ENCODE data around the gene MAP3K13. TPM values are rescaled to one million over a fixed set of nuclear protein-coding genes. Genes with fewer than 3 reads are reported as not detected.
"Not testable (repeated sequence)": the region's sequence is repeated elsewhere in the genome, so short reads cannot be mapped to it uniquely, and the experiment has no call there.

MAP3K13 gene
- total RNA-seq, 2 experiments from 2014 or later = 11.0 to 11.3 TPM

DNA sequence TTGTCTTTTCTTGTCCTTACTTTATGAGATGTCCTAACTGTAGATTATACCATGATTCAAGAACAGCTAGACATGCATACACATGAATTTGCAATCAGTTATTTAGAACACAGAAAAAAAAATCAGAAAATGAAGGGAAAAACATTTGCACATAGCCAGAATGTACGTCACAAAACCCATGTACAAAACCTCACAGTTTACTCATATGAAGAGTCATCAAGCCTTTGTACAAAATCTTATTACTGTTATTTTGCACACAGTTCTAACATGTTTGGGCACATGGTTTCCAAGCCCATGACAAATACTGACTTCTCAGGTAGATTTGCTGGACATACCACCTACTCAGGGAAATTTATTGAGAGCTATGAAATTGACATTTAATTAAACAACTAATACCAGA lies 48.2 kb downstream of the MAP3K13 start:
- Mint-ChIP-seq H3K27ac (no peak overlapping the region), H3K36me3 (ENCODE audit: low read depth) (no peaks in the 10 kb centered on the region), H3K4me3 (no peak overlapping the region), H3K4me1 (no peaks in the 10 kb centered on the region), H3K9me3 (no peaks in the 10 kb centered on the region), H3K27me3 (peaks cover 6% of the 10 kb centered on the region)
- ChIA-PET CTCF (no interaction called here), POLR2A (no interaction called here)
- no peak for DNase-seq

DNA sequence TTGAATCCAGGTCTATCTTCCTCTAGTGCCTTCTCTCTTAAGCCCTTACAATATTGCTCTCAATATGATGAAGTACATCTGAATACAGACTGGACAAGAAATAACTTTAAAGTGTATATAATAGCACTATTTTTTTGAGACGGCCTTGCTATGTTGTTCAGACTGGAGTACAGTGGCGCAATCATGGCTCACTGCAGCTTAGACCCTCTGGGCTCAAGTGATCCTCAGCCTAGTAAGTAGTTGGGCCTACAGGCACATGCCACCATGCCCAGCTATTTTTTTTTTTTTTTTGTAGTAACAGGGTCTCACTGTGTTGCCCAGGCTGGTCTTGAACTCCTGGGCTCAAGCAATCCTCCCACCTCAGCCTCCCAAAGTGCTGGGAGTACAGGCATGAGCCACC lies 53.6 kb downstream of the MAP3K13 start:
- Mint-ChIP-seq H3K36me3 (ENCODE audit: low read depth) (no peaks in the 10 kb centered on the region), H3K4me3 (no peak overlapping the region), H3K27me3 (peaks cover 7% of the 10 kb centered on the region), H3K9me3 (no peaks in the 10 kb centered on the region), H3K4me1 (peaks cover 3% of the 10 kb centered on the region), H3K27ac (no peak overlapping the region)
- ChIA-PET CTCF (no interaction called here), POLR2A (no interaction called here)
- DNase-seq = no peak

DNA sequence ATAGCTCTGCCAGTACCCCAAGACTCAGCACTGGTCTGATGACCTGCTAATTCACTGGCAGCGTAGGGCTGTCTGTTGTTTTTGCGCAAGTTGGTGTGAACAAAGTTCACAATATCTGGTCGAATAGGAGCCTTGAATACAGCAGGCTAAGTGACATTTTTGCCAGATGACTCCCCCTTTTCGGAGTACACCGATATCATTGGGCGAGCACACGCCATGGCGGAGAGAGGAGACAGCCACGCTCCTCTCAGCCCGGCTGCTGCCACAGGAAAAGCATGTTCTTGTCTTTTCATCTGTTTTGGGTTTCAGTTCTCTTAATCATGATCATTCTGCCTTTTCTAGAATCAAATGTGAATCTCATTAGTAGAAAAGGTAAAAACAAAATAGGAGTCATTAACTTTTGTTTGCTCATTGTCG lies 55.6 kb downstream of the MAP3K13 start:
- H3K27me3 Mint-ChIP-seq; H3K27ac Mint-ChIP-seq; H3K9me3 Mint-ChIP-seq; DNase-seq; H3K4me1 Mint-ChIP-seq; H3K36me3 Mint-ChIP-seq (ENCODE audit: low read depth); CTCF ChIA-PET; H3K4me3 Mint-ChIP-seq; POLR2A ChIA-PET: not testable (repeated sequence)

DNA sequence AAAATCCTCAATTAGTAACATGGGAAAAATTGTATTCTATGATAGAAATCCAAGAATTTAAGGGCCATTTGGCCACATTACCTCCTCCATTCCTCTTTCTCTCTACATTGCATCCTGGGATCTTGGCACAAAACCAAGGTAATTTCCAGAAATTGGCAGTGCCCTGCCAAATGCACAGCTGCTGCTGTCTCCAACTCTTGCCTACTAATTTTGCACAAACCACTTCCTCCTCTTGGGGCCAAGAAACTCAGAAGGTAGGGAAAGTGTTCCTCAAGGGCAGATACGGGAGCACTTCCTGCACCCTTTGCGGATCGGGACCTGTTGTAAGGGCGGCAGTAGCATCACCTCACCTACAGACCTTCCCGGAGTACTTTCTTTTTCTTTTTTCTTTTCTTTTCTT lies 57.8 kb downstream of the MAP3K13 start:
- Mint-ChIP-seq H3K27me3 (peaks cover 16% of the 10 kb centered on the region), H3K9me3 (no peaks in the 10 kb centered on the region), H3K27ac (no peak overlapping the region), H3K4me3 (no peak overlapping the region), H3K36me3 (ENCODE audit: low read depth) (no peaks in the 10 kb centered on the region), H3K4me1 (peaks cover 9% of the 10 kb centered on the region)
- ChIA-PET CTCF (no interaction called here), POLR2A (no interaction called here)
- DNase-seq = no peak

DNA sequence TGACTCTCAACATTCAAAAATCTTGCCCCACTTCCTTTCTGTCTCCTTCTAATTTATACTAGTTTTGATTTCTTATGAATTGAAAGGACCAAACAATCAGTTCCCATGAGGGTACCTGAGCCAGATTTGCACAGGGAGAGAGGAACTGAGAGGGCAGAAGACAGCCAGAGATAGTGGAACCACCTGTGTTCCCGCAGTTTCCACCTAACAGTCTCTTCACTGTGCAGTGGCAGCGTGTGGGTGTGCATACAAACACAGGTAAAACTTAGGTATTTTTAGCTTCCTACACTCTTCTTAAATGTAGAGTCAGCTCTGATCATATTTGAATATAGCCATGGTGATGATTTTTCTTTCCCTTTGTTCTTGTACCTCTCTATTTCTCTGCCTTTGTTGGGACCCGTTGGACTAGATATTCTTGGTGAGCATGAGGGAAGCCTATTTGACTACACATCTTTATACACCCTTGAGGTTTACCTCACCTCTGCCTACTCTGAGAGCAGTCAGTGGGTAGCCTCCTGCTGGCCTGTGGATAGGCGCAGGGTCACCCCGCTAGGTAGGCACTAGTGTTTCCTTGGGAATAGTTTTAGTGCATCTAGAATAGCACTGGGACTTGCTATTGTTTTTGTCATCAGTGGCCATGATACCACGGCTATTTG lies 58.8 kb downstream of the MAP3K13 start:
- H3K4me3 Mint-ChIP-seq = no peak overlapping the region
- H3K4me1 Mint-ChIP-seq = peaks cover 9% of the 10 kb centered on the region
- H3K9me3 Mint-ChIP-seq = no peaks in the 10 kb centered on the region
- CTCF ChIA-PET = no interaction called here
- no peak for DNase-seq
- no peaks in the 10 kb centered on the region for H3K36me3 Mint-ChIP-seq (ENCODE audit: low read depth)
- H3K27ac Mint-ChIP-seq = no peak overlapping the region
- POLR2A ChIA-PET = no interaction called here
- H3K27me3 Mint-ChIP-seq = peaks cover 16% of the 10 kb centered on the region

DNA sequence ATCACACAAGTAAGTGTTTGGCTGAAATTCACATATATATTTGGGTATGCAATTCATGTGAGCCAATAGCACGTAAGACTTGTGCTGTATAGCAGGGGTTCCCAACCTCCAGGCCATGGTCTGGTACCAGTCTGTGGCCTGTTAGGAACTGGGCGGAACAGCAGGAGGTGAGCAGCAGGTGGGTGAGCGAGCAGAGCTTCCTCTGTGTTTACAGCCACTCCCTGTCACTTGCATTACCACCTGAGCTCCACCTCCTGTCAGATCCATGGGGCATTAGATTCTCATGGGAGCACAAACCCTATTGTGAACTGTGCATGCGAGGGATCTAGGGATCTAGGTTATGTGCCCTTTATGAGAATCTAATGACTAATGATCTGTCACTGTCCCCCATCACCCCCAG lies 59.7 kb downstream of the MAP3K13 start:
- Mint-ChIP-seq H3K27ac (no peak overlapping the region), H3K4me1 (peaks cover 9% of the 10 kb centered on the region), H3K36me3 (ENCODE audit: low read depth) (no peaks in the 10 kb centered on the region), H3K9me3 (no peaks in the 10 kb centered on the region), H3K27me3 (peaks cover 16% of the 10 kb centered on the region), H3K4me3 (no peak overlapping the region)
- ChIA-PET POLR2A (no interaction called here), CTCF (no interaction called here)
- no peak for DNase-seq

DNA sequence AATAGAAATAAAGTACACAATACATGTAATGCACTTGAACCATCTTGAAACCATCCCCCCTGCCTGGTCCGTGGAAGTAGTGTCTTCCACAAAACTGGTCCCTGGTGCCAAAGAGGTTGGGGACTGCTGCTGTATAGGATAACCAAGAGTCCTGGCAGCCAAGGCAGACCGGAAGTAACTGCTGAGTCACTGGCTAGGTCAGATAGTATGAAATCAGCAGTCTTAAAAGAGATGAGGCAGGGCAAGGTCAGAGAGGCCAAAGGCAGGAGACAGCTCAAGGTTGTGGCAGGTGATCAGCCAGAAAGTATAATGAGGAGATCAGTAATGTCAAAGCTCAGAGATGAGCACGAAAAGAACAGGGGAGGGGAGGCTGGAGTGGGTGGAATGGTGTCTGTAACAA lies 60.2 kb downstream of the MAP3K13 start:
- ChIA-PET CTCF (no interaction called here), POLR2A (no interaction called here)
- H3K4me3 Mint-ChIP-seq = no peak overlapping the region
- no peaks in the 10 kb centered on the region for H3K36me3 Mint-ChIP-seq (ENCODE audit: low read depth)
- no peak for DNase-seq
- peaks cover 9% of the 10 kb centered on the region for H3K4me1 Mint-ChIP-seq
- H3K27me3 Mint-ChIP-seq = peaks cover 16% of the 10 kb centered on the region
- H3K27ac Mint-ChIP-seq = no peak overlapping the region
- no peaks in the 10 kb centered on the region for H3K9me3 Mint-ChIP-seq

DNA sequence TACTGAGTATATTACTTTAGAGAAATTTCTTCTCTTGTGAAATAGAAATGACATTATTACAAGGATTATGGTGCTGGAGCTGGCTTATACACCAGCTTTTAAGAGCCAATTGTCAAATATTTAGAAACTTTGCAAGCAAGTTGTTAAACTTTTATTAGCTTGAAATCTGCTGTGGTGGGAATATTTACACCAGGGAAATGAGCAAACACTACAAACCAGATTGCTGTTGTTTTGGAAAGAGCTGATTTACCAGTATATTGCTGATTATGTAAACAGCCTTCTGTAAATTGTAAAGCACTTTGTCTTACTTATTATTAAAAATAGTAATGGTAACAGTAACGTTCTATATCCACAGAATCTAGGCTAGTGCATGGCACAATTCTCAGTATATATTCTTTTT lies 61.5 kb downstream of the MAP3K13 start:
- peaks cover 9% of the 10 kb centered on the region for H3K4me1 Mint-ChIP-seq
- DNase-seq = no peak
- H3K36me3 Mint-ChIP-seq (ENCODE audit: low read depth) = no peaks in the 10 kb centered on the region
- H3K4me3 Mint-ChIP-seq = no peak overlapping the region
- POLR2A ChIA-PET = no interaction called here
- H3K9me3 Mint-ChIP-seq = no peaks in the 10 kb centered on the region
- peaks cover 16% of the 10 kb centered on the region for H3K27me3 Mint-ChIP-seq
- no peak overlapping the region for H3K27ac Mint-ChIP-seq
- CTCF ChIA-PET = no interaction called here

DNA sequence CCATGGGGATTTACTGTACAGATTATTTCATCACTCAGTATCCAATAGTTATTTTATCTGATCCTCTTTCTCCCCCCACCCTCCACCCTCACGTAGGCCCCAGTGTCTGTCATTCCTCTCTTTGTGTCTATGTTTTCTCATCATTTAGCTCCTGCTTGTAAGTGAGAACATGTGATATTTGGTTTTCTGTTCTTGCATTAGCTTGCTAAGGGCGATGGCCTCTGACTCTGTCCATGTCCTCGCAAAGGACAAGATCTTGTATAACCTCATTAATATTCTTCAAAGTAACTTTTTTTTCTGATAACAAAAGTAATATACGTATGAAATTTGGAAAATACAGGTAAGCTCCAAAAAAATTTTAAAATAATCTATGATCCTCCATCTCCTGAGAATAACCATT lies 67.4 kb downstream of the MAP3K13 start:
- Mint-ChIP-seq H3K4me1 (no peaks in the 10 kb centered on the region), H3K9me3 (no peaks in the 10 kb centered on the region), H3K36me3 (ENCODE audit: low read depth) (no peaks in the 10 kb centered on the region), H3K4me3 (no peak overlapping the region), H3K27ac (no peak overlapping the region), H3K27me3 (peaks cover 5% of the 10 kb centered on the region)
- no peak for DNase-seq
- ChIA-PET CTCF (no interaction called here), POLR2A (no interaction called here)

DNA sequence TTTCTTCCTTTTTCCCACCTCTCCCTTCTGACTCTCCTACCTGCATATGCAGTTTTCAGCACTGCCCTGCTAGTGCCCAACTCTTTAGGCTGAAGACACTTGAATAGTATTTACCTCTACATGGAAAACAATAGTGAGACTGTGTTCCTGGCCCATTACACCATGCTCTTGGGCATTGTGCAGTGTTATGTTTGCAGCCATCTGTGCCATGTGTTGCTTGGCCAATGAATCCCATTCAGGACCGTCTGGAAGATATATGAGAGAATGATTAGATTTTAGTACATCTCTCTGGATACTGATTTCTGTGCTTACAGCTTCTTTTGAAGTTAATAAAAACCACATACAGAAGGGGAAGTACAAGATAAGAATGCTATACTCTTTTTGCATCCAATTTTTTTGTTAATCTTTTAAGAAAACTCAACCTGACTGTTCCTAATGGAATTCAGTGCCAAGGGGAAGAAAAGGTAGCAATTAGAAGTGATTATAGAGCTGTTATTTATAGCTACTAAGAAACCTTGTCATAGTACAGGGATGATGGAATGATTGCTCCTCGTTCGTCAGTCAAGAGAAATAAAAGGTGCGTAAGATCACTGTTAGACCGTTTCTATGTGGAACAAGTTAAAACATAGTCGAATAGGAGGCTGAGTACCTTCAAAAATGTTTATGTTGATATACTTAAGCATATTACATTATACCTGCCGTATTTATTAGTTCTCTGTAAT lies 77.0 kb downstream of the MAP3K13 start:
- Mint-ChIP-seq H3K9me3 (no peaks in the 10 kb centered on the region), H3K27me3 (peaks cover 12% of the 10 kb centered on the region), H3K4me3 (no peak overlapping the region), H3K4me1 (no peaks in the 10 kb centered on the region), H3K27ac (no peak overlapping the region), H3K36me3 (ENCODE audit: low read depth) (no peaks in the 10 kb centered on the region)
- POLR2A ChIA-PET = no interaction called here
- DNase-seq = no peak
- CTCF ChIA-PET = no interaction called here

DNA sequence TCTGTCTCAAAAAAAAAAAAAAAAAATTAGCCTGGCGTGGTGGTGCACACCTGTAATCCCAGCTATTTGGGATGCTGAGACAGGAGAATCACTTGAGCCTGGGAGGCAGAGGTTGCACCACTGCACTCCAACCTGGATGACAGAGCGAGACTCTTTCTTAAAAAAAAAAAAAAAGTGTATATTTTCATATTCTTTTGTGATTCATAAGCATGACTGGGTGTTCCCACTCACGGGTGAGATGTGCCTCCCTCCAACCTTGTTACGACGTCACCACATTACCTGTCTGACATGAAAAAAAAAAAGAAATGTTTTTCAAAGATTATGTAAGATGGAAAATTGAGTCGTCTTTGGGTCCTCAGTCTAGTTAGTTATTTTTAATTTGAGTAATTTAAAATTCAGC lies 79.1 kb downstream of the MAP3K13 start:
- Mint-ChIP-seq H3K9me3 (no peaks in the 10 kb centered on the region), H3K27me3 (peaks cover 12% of the 10 kb centered on the region), H3K27ac (no peak overlapping the region), H3K4me3 (no peak overlapping the region), H3K4me1 (no peaks in the 10 kb centered on the region), H3K36me3 (ENCODE audit: low read depth) (no peaks in the 10 kb centered on the region)
- POLR2A ChIA-PET = no interaction called here
- CTCF ChIA-PET = interaction anchor here (0.7 kb wide), 1 partner anchor 10 kb away, joined by 4 read pairs; no protein-coding TSS in a partner anchor
- DNase-seq = no peak

DNA sequence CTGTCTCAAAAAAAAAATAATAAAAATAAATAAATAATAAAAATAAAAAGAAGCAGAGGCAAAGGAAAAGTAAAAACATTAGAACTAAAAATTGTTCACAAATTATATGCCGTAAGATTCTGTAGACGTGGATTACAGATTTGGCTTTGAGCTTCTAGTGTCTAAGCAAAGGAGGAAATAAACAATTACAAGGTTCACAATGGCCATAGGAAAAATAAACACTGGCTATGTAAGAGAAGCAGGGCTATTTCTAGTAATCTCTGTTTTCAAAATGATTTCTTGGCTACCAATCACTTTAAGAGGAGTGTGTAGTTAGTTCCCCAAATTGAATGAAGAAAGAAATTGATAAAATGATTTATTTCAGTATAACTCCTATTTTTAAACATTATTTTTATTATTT lies 81.4 kb downstream of the MAP3K13 start:
- H3K4me1 Mint-ChIP-seq = no peaks in the 10 kb centered on the region
- no peaks in the 10 kb centered on the region for H3K9me3 Mint-ChIP-seq
- H3K4me3 Mint-ChIP-seq = no peak overlapping the region
- CTCF ChIA-PET = no interaction called here
- no peak overlapping the region for H3K27ac Mint-ChIP-seq
- DNase-seq = no peak
- peaks cover 8% of the 10 kb centered on the region for H3K27me3 Mint-ChIP-seq
- POLR2A ChIA-PET = no interaction called here
- H3K36me3 Mint-ChIP-seq (ENCODE audit: low read depth) = no peaks in the 10 kb centered on the region

DNA sequence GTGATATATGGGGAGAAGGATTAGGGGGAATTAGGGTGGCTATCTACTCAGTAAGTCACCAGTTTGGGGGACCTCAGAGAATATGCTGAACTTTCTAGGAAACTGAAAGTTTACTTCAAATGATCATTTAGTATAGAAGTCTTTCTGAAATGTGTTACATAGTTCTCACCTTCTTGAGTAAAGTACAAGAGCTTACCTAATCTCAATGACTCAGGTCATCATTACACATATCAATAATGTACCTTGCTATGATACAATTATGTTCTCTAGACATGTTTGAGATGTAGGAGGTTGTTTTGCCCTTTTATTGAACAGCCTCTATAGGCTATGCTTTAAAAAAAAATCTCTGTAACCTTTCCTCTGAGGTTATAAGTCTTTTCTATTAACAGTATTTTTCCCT lies 85.2 kb downstream of the MAP3K13 start:
- H3K4me3 Mint-ChIP-seq = no peak overlapping the region
- no peaks in the 10 kb centered on the region for H3K4me1 Mint-ChIP-seq
- no peaks in the 10 kb centered on the region for H3K9me3 Mint-ChIP-seq
- DNase-seq = no peak
- H3K27ac Mint-ChIP-seq = no peak overlapping the region
- H3K36me3 Mint-ChIP-seq (ENCODE audit: low read depth) = no peaks in the 10 kb centered on the region
- ChIA-PET CTCF (no interaction called here), POLR2A (no interaction called here)
- peaks cover 3% of the 10 kb centered on the region for H3K27me3 Mint-ChIP-seq

DNA sequence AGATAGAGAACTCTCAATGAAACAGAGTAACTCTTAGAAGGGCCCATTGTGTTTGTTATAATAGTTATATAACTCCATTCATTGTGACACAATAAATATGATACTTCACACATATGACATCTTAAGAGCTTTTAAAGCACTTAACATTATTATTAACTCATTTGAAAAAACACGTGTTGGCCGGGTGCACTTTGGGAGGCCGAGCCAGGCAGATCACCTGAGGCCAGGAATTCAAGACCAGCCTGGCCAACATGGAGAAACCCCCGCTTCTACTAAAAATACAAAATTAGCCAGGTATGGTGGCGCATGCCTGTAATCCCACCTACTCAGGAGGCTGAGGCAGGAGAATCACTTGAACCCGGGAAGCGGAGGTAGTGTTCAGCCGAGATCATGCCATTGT lies 88.5 kb downstream of the MAP3K13 start:
- CTCF ChIA-PET = not testable (repeated sequence)

More for the DNA sequence above, 88.5 kb downstream of the MAP3K13 start:
- H3K4me3 Mint-ChIP-seq; H3K36me3 Mint-ChIP-seq (ENCODE audit: low read depth); H3K9me3 Mint-ChIP-seq; DNase-seq; POLR2A ChIA-PET; H3K27me3 Mint-ChIP-seq; H3K27ac Mint-ChIP-seq; H3K4me1 Mint-ChIP-seq: not testable (repeated sequence)

Data from activated CD4-positive, alpha-beta memory T cell treated with anti-CD3 and anti-CD28 coated beads, Interleukin-2, amount 10 ng/mL, durations not matched to agents 7 days and 5 days (primary cell).